Muscle layer of colon (tissue), 2 donors: ENCODE results near the gene OR6F1.
"Not testable (repeated sequence)": the region's sequence is repeated elsewhere in the genome, so short reads cannot be mapped to it uniquely, and the experiment has no call there.

Experiments used
- H3K27ac ChIP-seq: one replicate; pipeline ENCODE4 v1.7.0; 2013; ENCODE audit warnings: low read depth, mild to moderate bottlenecking, low read length, moderate library complexity
- H3K27me3 ChIP-seq, 2 donors: one replicate each; pipeline ENCODE4 v1.7.0; 2013; ENCODE audit warnings: low read length in 2 of 2, mild to moderate bottlenecking in 2 of 2; ENCODE audit not compliant: insufficient read depth in 2 of 2, control insufficient read depth in 1 of 2
- H3K36me3 ChIP-seq: one replicate; pipeline ENCODE4 v1.7.0; 2013; ENCODE audit warnings: mild to moderate bottlenecking, low read length; ENCODE audit not compliant: insufficient read depth
- H3K4me1 ChIP-seq: one replicate; pipeline ENCODE4 v1.7.0; 2013; ENCODE audit warnings: mild to moderate bottlenecking, low read length; ENCODE audit not compliant: insufficient read depth
- H3K4me3 ChIP-seq, 2 donors: one replicate each; pipeline ENCODE4 v1.7.0; 2013; ENCODE audit warnings: low read length in 2 of 2, low read depth in 1 of 2, mild to moderate bottlenecking in 1 of 2, moderate library complexity in 1 of 2
- H3K9ac ChIP-seq: one replicate; pipeline ENCODE4 v1.7.0; 2013; ENCODE audit warnings: low read length
- H3K9me3 ChIP-seq: one replicate; pipeline ENCODE4 v1.7.0; 2013; ENCODE audit warnings: mild to moderate bottlenecking, low read length
- donor health status: abdominal sarcoma.
- donor health status: Adenocarcinoma of cecum.

OR6F1 gene

GRCh38 chr1:247713753-247714152 is 2.7 kb downstream of the OR6F1 start:
- Histone ChIP-seq H3K36me3 (no peaks in the 10 kb centered on the region), H3K4me3 (no peak overlapping the region), H3K9ac (no peak overlapping the region), H3K4me1 (no peaks in the 10 kb centered on the region), H3K27ac (no peak overlapping the region), H3K9me3 (no peaks in the 10 kb centered on the region), H3K27me3 (no peaks in the 10 kb centered on the region)

- not testable (repeated sequence) for H3K27me3 ChIP-seq
Observed at GRCh38 chr1:247710681-247711080, 5.8 kb downstream of the OR6F1 start.

GRCh38 chr1:247701338-247701737 is 15.1 kb downstream of the OR6F1 start:
- H3K4me3 ChIP-seq = no peak overlapping the region
- H3K27ac ChIP-seq = no peak overlapping the region
- no peaks in the 10 kb centered on the region for H3K27me3 ChIP-seq
- no peak overlapping the region for H3K9ac ChIP-seq
- H3K4me1 ChIP-seq = no peaks in the 10 kb centered on the region
- H3K9me3 ChIP-seq = no peaks in the 10 kb centered on the region
- no peaks in the 10 kb centered on the region for H3K36me3 ChIP-seq

More at GRCh38 chr1:247710681-247711080, 5.8 kb downstream of the OR6F1 start:
- H3K9me3 ChIP-seq, H3K4me3 ChIP-seq, H3K4me1 ChIP-seq, H3K36me3 ChIP-seq, H3K9ac ChIP-seq, H3K27ac ChIP-seq: not testable (repeated sequence)

GRCh38 chr1:247681288-247681897 is 35.1 kb downstream of the OR6F1 start:
- Histone ChIP-seq H3K4me3 (no peak overlapping the region), H3K36me3 (no peaks in the 10 kb centered on the region), H3K9ac (no peak overlapping the region), H3K27me3 (no peaks in the 10 kb centered on the region), H3K4me1 (no peaks in the 10 kb centered on the region), H3K9me3 (no peaks in the 10 kb centered on the region), H3K27ac (no peak overlapping the region)

GRCh38 chr1:247680171-247680570 is 36.3 kb downstream of the OR6F1 start:
- Histone ChIP-seq H3K4me3 (no peak overlapping the region), H3K36me3 (no peaks in the 10 kb centered on the region), H3K27me3 (no peaks in the 10 kb centered on the region), H3K9me3 (no peaks in the 10 kb centered on the region), H3K4me1 (no peaks in the 10 kb centered on the region), H3K9ac (no peak overlapping the region), H3K27ac (no peak overlapping the region)

GRCh38 chr1:247679639-247680038 is 36.8 kb downstream of the OR6F1 start, which contains the start of gene OR13G1:
Gene OR13G1, minus strand, starts transcription at chr1:247679739. Its CDS starts 6,698 bp downstream, at chr1:247673041.
- Histone ChIP-seq H3K9ac (no peak within 1 kb of the TSS), H3K36me3 (no peaks in the 10 kb centered on the region), H3K4me1 (no peaks in the 10 kb centered on the region), H3K9me3 (no peaks in the 10 kb centered on the region), H3K27me3 (no peaks in the 10 kb centered on the region), H3K27ac (no peak within 1 kb of the TSS), H3K4me3 (no peak within 1 kb of the TSS)

- H3K4me1 ChIP-seq = no peaks in the 10 kb centered on the region
- H3K9me3 ChIP-seq = no peaks in the 10 kb centered on the region
- no peaks in the 10 kb centered on the region for H3K27me3 ChIP-seq
- H3K27ac ChIP-seq = no peak overlapping the region
- H3K4me3 ChIP-seq = no peak overlapping the region
- no peaks in the 10 kb centered on the region for H3K36me3 ChIP-seq
- H3K9ac ChIP-seq = no peak overlapping the region
Observed at GRCh38 chr1:247669225-247669624, 47.2 kb downstream of the OR6F1 start.
